ENCODE data around the gene YWHAQ. TPM values are rescaled to one million over a fixed set of nuclear protein-coding genes. Genes with fewer than 3 reads are reported as not detected.

The YWHAQ gene
- total and polyA plus RNA-seq, 2 donors (not counting 1 experiment from before 2014, with no cell fraction given), result 68.7 to 126 TPM

DNA sequence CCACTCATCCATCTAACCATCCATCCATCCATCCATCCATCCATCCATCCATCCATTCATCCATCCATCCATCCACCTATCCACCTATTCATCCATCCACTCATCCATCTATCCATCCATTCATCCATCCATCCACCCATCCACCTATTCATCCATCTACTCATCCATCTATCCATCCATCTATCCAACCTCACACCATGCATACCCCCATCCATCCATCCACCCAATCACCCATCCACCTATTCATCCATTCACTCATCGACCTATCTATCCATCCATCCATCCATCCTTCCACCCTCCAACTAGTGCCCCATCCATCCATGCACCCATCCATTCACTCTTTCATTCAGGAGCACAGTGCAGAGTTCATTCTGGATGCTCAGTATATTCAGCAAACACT is 21.5 kb upstream of the YWHAQ start:
- 85% methylated on average over 1 of the region's 1 CpG for WGBS (ENCODE audit: insufficient coverage)
- H3K9me3 Mint-ChIP-seq (ENCODE audit: insufficient read depth), result no peaks in the 10 kb centered on the region
- no peaks in the 10 kb centered on the region for H4K20me1 ChIP-seq (ENCODE audit: control insufficient read depth, insufficient read depth, low read length, poor library complexity, severe bottlenecking)
- H3K27ac Mint-ChIP-seq, result no peak overlapping the region
- H3K4me3 ChIP-seq (ENCODE audit: control extremely low read depth in 1 of 5, extremely low read depth in 1 of 5, insufficient read depth in 1 of 5, low read depth in 2 of 5, low read length in 4 of 5), result no peak overlapping the region
- H3K4me1 ChIP-seq (ENCODE audit: control insufficient read depth in 2 of 2, insufficient read depth in 2 of 2, low read length in 2 of 2), result peaks cover 0 to 3% of the 10 kb centered on the region in 2 donors
- no peak overlapping the region for H3K4me3 Mint-ChIP-seq
- H3K4me1 Mint-ChIP-seq, result peaks cover 9% of the 10 kb centered on the region
- H3K9me3 ChIP-seq (ENCODE audit: control extremely low read depth in 1 of 3, control insufficient read depth in 2 of 3, insufficient read depth in 1 of 3, low read length in 2 of 3), result no peaks in the 10 kb centered on the region
- H3K27me3 Mint-ChIP-seq, result no peaks in the 10 kb centered on the region
- H3K9ac ChIP-seq (ENCODE audit: low read length), result no peak overlapping the region
- DNase-seq (no peak), ATAC-seq (ENCODE audit: low read depth) (no peak)
- POLR2A ChIA-PET, result no interaction called here
- no peaks in the 10 kb centered on the region for H3K27me3 ChIP-seq (replicated peaks in 1 of 4; ENCODE audit: control extremely low read depth in 1 of 4, control insufficient read depth in 3 of 4, insufficient read depth in 4 of 4, low read length in 3 of 4)
- CTCF ChIA-PET, result no interaction called here
- intact Hi-C loops (cut with micrococcal nuclease), result no loop called here
- H3K36me3 ChIP-seq (replicated peaks in 1 of 2; ENCODE audit: control extremely low read depth in 1 of 2, control insufficient read depth in 1 of 2, extremely low read depth in 1 of 2, insufficient read depth in 2 of 2, low read length in 1 of 2), result no peaks in the 10 kb centered on the region
- no peaks in the 10 kb centered on the region for H3K79me2 ChIP-seq (ENCODE audit: control insufficient read depth, insufficient read depth, low read length)
- TF ChIP-seq CTCF (IDR thresholded peaks at IDR 0.05), result no peak
- no peak for TF ChIP-seq EZH2 (IDR thresholded peaks at IDR 0.05; ENCODE audit: borderline replicate concordance, insufficient read depth, low read depth, low read length, poor library complexity, severe bottlenecking)
- H2AFZ ChIP-seq (ENCODE audit: insufficient read depth, low read depth, low read length, poor library complexity, severe bottlenecking), result no peak overlapping the region
- H3K4me2 ChIP-seq (replicated peaks; ENCODE audit: low read depth, low read length, poor library complexity, severe bottlenecking), result no peak overlapping the region
- H3K27ac ChIP-seq (ENCODE audit: low read length in 2 of 2), result no peak overlapping the region

DNA sequence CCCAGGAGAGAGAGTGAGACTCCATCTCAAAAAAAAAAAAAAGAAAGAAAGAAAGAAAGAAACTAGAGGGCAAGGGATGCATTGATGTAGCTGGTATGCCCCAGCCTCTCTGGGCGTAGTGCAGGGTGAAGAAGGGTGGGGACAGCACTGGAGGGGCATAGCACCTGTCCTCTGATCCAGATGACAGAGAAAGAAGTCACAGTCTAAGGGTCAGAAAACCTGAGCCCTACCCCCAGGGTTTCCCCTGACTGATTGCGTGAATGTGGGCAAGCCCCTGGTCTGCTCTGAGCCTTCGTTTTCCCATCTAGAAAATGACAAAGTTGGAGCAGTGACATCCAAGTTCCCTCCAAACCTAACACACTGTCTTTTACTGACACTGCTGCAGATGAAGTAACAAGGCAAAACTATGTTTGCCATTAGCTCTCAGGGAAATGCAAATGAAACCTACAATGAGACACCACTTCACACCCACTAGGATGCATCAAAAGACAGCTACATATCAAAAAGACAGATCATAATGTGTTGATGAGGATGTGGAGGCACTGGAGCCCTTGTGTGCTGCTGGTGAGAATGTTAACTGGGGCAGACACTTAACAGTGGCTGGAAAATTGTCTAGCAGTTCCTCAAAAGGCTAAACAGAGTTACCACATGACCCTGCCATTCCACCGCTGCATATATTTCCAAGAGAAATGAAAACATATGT is 19.5 kb upstream of the YWHAQ start:
- POLR2A ChIA-PET, result no interaction called here
- Histone ChIP-seq H4K20me1 (ENCODE audit: control insufficient read depth, insufficient read depth, low read length, poor library complexity, severe bottlenecking) (no peaks in the 10 kb centered on the region), H3K4me2 (replicated peaks; ENCODE audit: low read depth, low read length, poor library complexity, severe bottlenecking) (no peak overlapping the region), H3K4me1 (ENCODE audit: control insufficient read depth in 2 of 2, insufficient read depth in 2 of 2, low read length in 2 of 2) (peaks cover 0 to 3% of the 10 kb centered on the region in 2 donors), H3K9me3 (ENCODE audit: control extremely low read depth in 1 of 3, control insufficient read depth in 2 of 3, insufficient read depth in 1 of 3, low read length in 2 of 3) (no peaks in the 10 kb centered on the region), H3K4me3 (ENCODE audit: control extremely low read depth in 1 of 5, extremely low read depth in 1 of 5, insufficient read depth in 1 of 5, low read depth in 2 of 5, low read length in 4 of 5) (no peak overlapping the region), H3K9ac (ENCODE audit: low read length) (no peak overlapping the region), H3K79me2 (ENCODE audit: control insufficient read depth, insufficient read depth, low read length) (no peaks in the 10 kb centered on the region), H3K36me3 (replicated peaks in 1 of 2; ENCODE audit: control extremely low read depth in 1 of 2, control insufficient read depth in 1 of 2, extremely low read depth in 1 of 2, insufficient read depth in 2 of 2, low read length in 1 of 2) (no peaks in the 10 kb centered on the region), H3K27me3 (replicated peaks in 1 of 4; ENCODE audit: control extremely low read depth in 1 of 4, control insufficient read depth in 3 of 4, insufficient read depth in 4 of 4, low read length in 3 of 4) (no peaks in the 10 kb centered on the region), H3K27ac (ENCODE audit: low read length in 2 of 2) (no peak overlapping the region), H2AFZ (ENCODE audit: insufficient read depth, low read depth, low read length, poor library complexity, severe bottlenecking) (no peak overlapping the region)
- Mint-ChIP-seq H3K27ac (no peak overlapping the region), H3K4me3 (no peak overlapping the region), H3K4me1 (peaks cover 6% of the 10 kb centered on the region), H3K27me3 (no peaks in the 10 kb centered on the region), H3K9me3 (ENCODE audit: insufficient read depth) (no peaks in the 10 kb centered on the region)
- CTCF ChIA-PET, result no interaction called here
- ATAC-seq (ENCODE audit: low read depth) (no peak), DNase-seq (no peak)
- WGBS (ENCODE audit: insufficient coverage), result 74% methylated on average over 4 of the region's 4 CpGs
- intact Hi-C loops (cut with micrococcal nuclease), result no loop called here
- no peak for TF ChIP-seq EZH2 (IDR thresholded peaks at IDR 0.05; ENCODE audit: borderline replicate concordance, insufficient read depth, low read depth, low read length, poor library complexity, severe bottlenecking)
- TF ChIP-seq CTCF (IDR thresholded peaks at IDR 0.05), result no peak

All from B cell (primary cell).